Mesendoderm (in vitro differentiated cells): ENCODE results near the gene SPTB.

Experiments
- DNase-seq: peaks from one replicate; pipeline ENCODE4 v3.0.0; 2013
- H2AK5ac ChIP-seq: 2 replicates; pipeline ENCODE4 v1.6.1; 2013; ENCODE audit warnings: low read length, inconsistent platforms
- H2BK120ac ChIP-seq: 2 replicates; pipeline ENCODE4 v1.6.1; 2013; ENCODE audit warnings: low read depth, mild to moderate bottlenecking, low read length, moderate library complexity, mixed read lengths
- H2BK15ac ChIP-seq: replicated peaks from 2 replicates; pipeline ENCODE4 v1.6.1; 2013; ENCODE audit warnings: low read depth, mild to moderate bottlenecking, moderate library complexity
- H2BK5ac ChIP-seq: 2 replicates; pipeline ENCODE4 v1.6.1; 2013; ENCODE audit warnings: low read length, inconsistent platforms
- H3K18ac ChIP-seq: 2 replicates; pipeline ENCODE4 v1.6.1; 2013; ENCODE audit warnings: mild to moderate bottlenecking, low read length, mixed read lengths
- H3K23ac ChIP-seq: one replicate; pipeline ENCODE4 v1.6.1; 2013; ENCODE audit warnings: low read length
- H3K27ac ChIP-seq: 2 replicates; pipeline ENCODE4 v1.5.1; 2013; ENCODE audit warnings: low read depth, mild to moderate bottlenecking, inconsistent platforms, low read length, moderate library complexity
- H3K27me3 ChIP-seq: 2 replicates; pipeline ENCODE4 v1.6.1; 2013; ENCODE audit warnings: low read length, control low read depth, mild to moderate bottlenecking, inconsistent platforms; ENCODE audit not compliant: insufficient read depth, poor library complexity
- H3K36me3 ChIP-seq: 2 replicates; pipeline ENCODE4 v1.6.1; 2013; ENCODE audit warnings: low read length, inconsistent platforms; ENCODE audit not compliant: control insufficient read depth, insufficient read depth
- H3K4ac ChIP-seq: one replicate; pipeline ENCODE4 v1.6.1; 2013; ENCODE audit warnings: low read depth, mild to moderate bottlenecking, low read length, moderate library complexity
- H3K4me1 ChIP-seq: 2 replicates; pipeline ENCODE4 v1.6.1; 2013; ENCODE audit warnings: low read depth, low read length, inconsistent platforms; ENCODE audit not compliant: control insufficient read depth
- H3K4me2 ChIP-seq: 2 replicates; pipeline ENCODE4 v1.6.1; 2013; ENCODE audit warnings: low read length
- H3K4me3 ChIP-seq: 2 replicates; pipeline ENCODE4 v1.5.1; 2013; ENCODE audit warnings: mild to moderate bottlenecking, low read length
- H3K56ac ChIP-seq: one replicate; pipeline ENCODE4 v1.6.1; 2013; ENCODE audit warnings: low read length
- H3K79me1 ChIP-seq: 2 replicates; pipeline ENCODE4 v1.6.1; 2013; ENCODE audit warnings: low read length, inconsistent platforms
- H3K79me2 ChIP-seq: 2 replicates; pipeline ENCODE4 v1.6.1; 2013; ENCODE audit warnings: mild to moderate bottlenecking, low read length; ENCODE audit not compliant: control insufficient read depth, insufficient read depth
- H3K9ac ChIP-seq: 2 replicates; pipeline ENCODE4 v1.6.1; 2013; ENCODE audit warnings: low read length, inconsistent platforms
- H4K5ac ChIP-seq: one replicate; pipeline ENCODE4 v1.6.1; 2013; ENCODE audit warnings: low read length
- H4K8ac ChIP-seq: one replicate; pipeline ENCODE4 v1.6.1; 2013; ENCODE audit warnings: low read depth, mild to moderate bottlenecking, control low read depth, low read length, moderate library complexity
- WGBS: extraction: QIAGEN DNeasy Blood & Tissue Kit; methylation state at CpG from one replicate; pipeline ENCODE4 v1.1.7; 2013; ENCODE audit warnings: low lambda C conversion rate, missing lambda C conversion rate; ENCODE audit not compliant: insufficient coverage; ENCODE audit errors: extremely low coverage; 5-methylcytosine and 5-hydroxymethylcytosine counted together

SPTB gene

DNA sequence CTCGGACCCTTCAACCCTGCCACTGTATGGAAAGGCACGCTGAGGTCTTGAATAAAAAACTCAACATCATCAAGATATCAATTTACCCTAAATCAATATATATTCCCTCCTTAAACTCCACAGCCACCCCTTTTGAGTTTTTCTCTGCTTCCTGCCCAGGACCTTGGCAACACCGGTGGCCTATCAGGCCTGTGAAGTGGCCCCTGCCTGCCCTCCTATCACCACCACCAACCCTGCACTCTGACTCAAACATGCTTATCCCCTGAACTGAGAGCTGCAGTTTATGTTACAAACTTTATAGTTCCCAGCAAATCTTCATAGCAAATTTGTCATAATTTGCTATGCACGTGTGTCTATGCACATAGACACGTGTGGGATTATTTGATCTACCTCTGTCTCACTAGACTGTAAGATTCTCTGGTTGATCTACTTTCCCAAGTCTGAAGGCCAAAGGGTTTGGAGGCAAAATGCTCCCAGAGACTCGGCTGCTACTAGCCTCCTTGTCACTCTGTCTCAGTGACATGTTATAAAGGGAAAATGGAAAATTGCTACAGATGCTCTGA lies 63.4 kb downstream of the SPTB start:
- no peak overlapping the region for H3K56ac ChIP-seq
- no peaks in the 10 kb centered on the region for H3K4me1 ChIP-seq
- H4K8ac ChIP-seq, result no peak overlapping the region
- H3K4ac ChIP-seq, result no peak overlapping the region
- H3K4me3 ChIP-seq, result no peak overlapping the region
- no peak for DNase-seq
- no peak overlapping the region for H3K27ac ChIP-seq
- no peak overlapping the region for H3K18ac ChIP-seq
- no peak overlapping the region for H2BK5ac ChIP-seq
- no peaks in the 10 kb centered on the region for H3K27me3 ChIP-seq
- H2AK5ac ChIP-seq, result no peak overlapping the region
- H3K4me2 ChIP-seq, result no peak overlapping the region
- H2BK120ac ChIP-seq, result no peak overlapping the region
- H3K36me3 ChIP-seq, result no peaks in the 10 kb centered on the region
- no peak overlapping the region for H3K9ac ChIP-seq
- no peaks in the 10 kb centered on the region for H3K79me2 ChIP-seq
- no peak overlapping the region for H2BK15ac ChIP-seq
- no peak overlapping the region for H3K23ac ChIP-seq
- no peak overlapping the region for H4K5ac ChIP-seq
- no CpG with 5 or more reads among the region's 6 CpGs for WGBS
- H3K79me1 ChIP-seq, result no peaks in the 10 kb centered on the region

DNA sequence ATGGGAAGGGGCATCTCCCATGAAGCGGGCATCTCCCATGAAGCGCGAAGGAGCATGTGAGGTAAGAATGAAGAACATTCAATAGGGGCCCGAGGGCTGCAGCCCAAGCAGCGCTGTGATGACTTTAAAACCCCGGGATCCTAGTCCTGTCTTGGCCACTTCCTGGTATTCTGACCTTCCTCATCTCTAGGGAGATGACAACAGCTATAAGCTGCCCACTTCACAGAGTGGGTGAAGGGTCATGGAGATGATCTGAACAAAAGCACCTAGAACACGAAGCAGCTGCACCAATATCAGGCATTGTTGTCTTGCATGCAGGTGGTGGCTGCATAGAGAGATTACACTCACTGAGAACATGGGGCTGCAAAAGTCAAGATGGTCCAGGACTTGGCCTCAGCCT lies 64.5 kb downstream of the SPTB start:
- no peak overlapping the region for H2BK120ac ChIP-seq
- no peak overlapping the region for H2AK5ac ChIP-seq
- no peak overlapping the region for H3K27ac ChIP-seq
- H4K8ac ChIP-seq, result no peak overlapping the region
- no peak overlapping the region for H3K56ac ChIP-seq
- no peaks in the 10 kb centered on the region for H3K79me2 ChIP-seq
- DNase-seq, result no peak
- H3K36me3 ChIP-seq, result no peaks in the 10 kb centered on the region
- no peak overlapping the region for H3K4me3 ChIP-seq
- H3K9ac ChIP-seq, result no peak overlapping the region
- no peak overlapping the region for H3K4ac ChIP-seq
- no peaks in the 10 kb centered on the region for H3K79me1 ChIP-seq
- H2BK15ac ChIP-seq, result no peak overlapping the region
- no peak overlapping the region for H4K5ac ChIP-seq
- no peak overlapping the region for H2BK5ac ChIP-seq
- H3K4me1 ChIP-seq, result no peaks in the 10 kb centered on the region
- no peak overlapping the region for H3K4me2 ChIP-seq
- no peak overlapping the region for H3K23ac ChIP-seq
- H3K18ac ChIP-seq, result no peak overlapping the region
- H3K27me3 ChIP-seq, result no peaks in the 10 kb centered on the region
- WGBS, result no CpG with 5 or more reads among the region's 7 CpGs

DNA sequence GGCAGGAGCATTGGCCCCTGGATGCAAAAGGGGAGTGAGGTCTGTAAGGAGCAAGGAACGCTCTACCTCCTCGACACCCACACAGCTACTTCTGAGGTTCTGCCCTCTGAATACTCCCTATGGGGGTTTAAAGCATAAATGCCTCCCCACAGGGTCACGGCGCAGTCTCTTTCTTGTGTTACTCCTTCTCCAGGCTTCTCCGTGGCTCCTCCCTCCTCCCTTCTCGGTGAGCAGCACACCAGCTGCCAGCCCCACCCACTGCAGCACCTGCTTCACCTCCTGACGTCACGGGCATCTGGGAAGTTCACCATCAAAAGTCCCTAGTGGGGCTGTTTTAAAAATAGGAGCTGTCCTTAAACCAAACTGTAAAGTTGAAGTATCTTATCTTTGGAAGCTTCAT lies 67.3 kb downstream of the SPTB start:
- no peak overlapping the region for H4K5ac ChIP-seq
- no peak overlapping the region for H3K4me3 ChIP-seq
- H3K4me1 ChIP-seq, result no peaks in the 10 kb centered on the region
- no peaks in the 10 kb centered on the region for H3K27me3 ChIP-seq
- no peak overlapping the region for H2AK5ac ChIP-seq
- no peak overlapping the region for H3K18ac ChIP-seq
- no peak overlapping the region for H3K23ac ChIP-seq
- H2BK15ac ChIP-seq, result no peak overlapping the region
- H2BK120ac ChIP-seq, result no peak overlapping the region
- H3K56ac ChIP-seq, result no peak overlapping the region
- H2BK5ac ChIP-seq, result no peak overlapping the region
- H3K79me2 ChIP-seq, result no peaks in the 10 kb centered on the region
- no peak overlapping the region for H4K8ac ChIP-seq
- no peak overlapping the region for H3K4ac ChIP-seq
- H3K9ac ChIP-seq, result no peak overlapping the region
- H3K27ac ChIP-seq, result no peak overlapping the region
- no CpG with 5 or more reads among the region's 8 CpGs for WGBS
- H3K36me3 ChIP-seq, result no peaks in the 10 kb centered on the region
- peak; percentile 48 for DNase-seq
- no peaks in the 10 kb centered on the region for H3K79me1 ChIP-seq
- no peak overlapping the region for H3K4me2 ChIP-seq

GRCh38 chr14:64811676-64812075 lies 68.0 kb downstream of the SPTB start:
- WGBS, result no CpG with 5 or more reads among the region's 1 CpG
- Histone ChIP-seq H3K27ac (no peak overlapping the region), H3K23ac (no peak overlapping the region)

GRCh38 chr14:64808449-64808848 lies 71.3 kb downstream of the SPTB start:
- Histone ChIP-seq H2BK15ac (no peak overlapping the region), H2AK5ac (no peak overlapping the region), H3K27me3 (no peaks in the 10 kb centered on the region), H3K4me1 (peaks cover 6% of the 10 kb centered on the region), H3K79me2 (no peaks in the 10 kb centered on the region), H3K18ac (no peak overlapping the region), H4K5ac (no peak overlapping the region), H3K4me3 (no peak overlapping the region), H3K4ac (no peak overlapping the region), H4K8ac (no peak overlapping the region), H2BK120ac (no peak overlapping the region), H3K23ac (no peak overlapping the region), H3K4me2 (no peak overlapping the region), H3K56ac (no peak overlapping the region), H3K36me3 (no peaks in the 10 kb centered on the region), H3K9ac (no peak overlapping the region), H3K79me1 (no peaks in the 10 kb centered on the region), H3K27ac (no peak overlapping the region), H2BK5ac (no peak overlapping the region)
- no peak for DNase-seq
- no CpG with 5 or more reads among the region's 4 CpGs for WGBS

More at GRCh38 chr14:64811676-64812075, 68.0 kb downstream of the SPTB start:
- H3K9ac ChIP-seq, result no peak overlapping the region
- no peak overlapping the region for H3K4me2 ChIP-seq
- H3K79me1 ChIP-seq, result no peaks in the 10 kb centered on the region
- H3K36me3 ChIP-seq, result no peaks in the 10 kb centered on the region
- H2AK5ac ChIP-seq, result no peak overlapping the region
- H4K8ac ChIP-seq, result no peak overlapping the region
- no peaks in the 10 kb centered on the region for H3K27me3 ChIP-seq
- no peak overlapping the region for H2BK5ac ChIP-seq
- no peak overlapping the region for H3K18ac ChIP-seq
- no peak overlapping the region for H3K4me3 ChIP-seq
- no peak overlapping the region for H3K56ac ChIP-seq
- DNase-seq, result no peak
- H3K79me2 ChIP-seq, result no peaks in the 10 kb centered on the region
- no peak overlapping the region for H2BK120ac ChIP-seq
- H3K4ac ChIP-seq, result no peak overlapping the region
- no peak overlapping the region for H2BK15ac ChIP-seq
- no peaks in the 10 kb centered on the region for H3K4me1 ChIP-seq
- no peak overlapping the region for H4K5ac ChIP-seq

GRCh38 chr14:64807551-64807950 lies 72.2 kb downstream of the SPTB start:
- no CpG with 5 or more reads among the region's 5 CpGs for WGBS
- no peak overlapping the region for H3K4me2 ChIP-seq
- H2AK5ac ChIP-seq, result no peak overlapping the region

More at GRCh38 chr14:64807551-64807950, 72.2 kb downstream of the SPTB start:
- Histone ChIP-seq H3K79me2 (no peaks in the 10 kb centered on the region), H3K56ac (no peak overlapping the region), H3K4me3 (no peak overlapping the region), H4K5ac (no peak overlapping the region), H3K4ac (no peak overlapping the region), H3K9ac (no peak overlapping the region), H2BK120ac (no peak overlapping the region), H3K79me1 (no peaks in the 10 kb centered on the region), H3K27ac (no peak overlapping the region), H3K27me3 (no peaks in the 10 kb centered on the region), H2BK15ac (no peak overlapping the region), H3K18ac (no peak overlapping the region), H3K4me1 (peaks cover 6% of the 10 kb centered on the region), H2BK5ac (no peak overlapping the region), H3K36me3 (no peaks in the 10 kb centered on the region), H3K23ac (no peak overlapping the region), H4K8ac (no peak overlapping the region)
- no peak for DNase-seq
